GM21528 (cell line): Measurements from ENCODE around the gene CAMTA1.
A peak's percentile ranks its signal among the peaks of the same experiment; 100 is the strongest.

Experiments used
- ATAC-seq: cut with Tn5 transposase; IDR thresholded peaks from one replicate; pipeline ENCODE4 v1.9.1; 2021; ENCODE audit warnings: mild to moderate bottlenecking, moderate library complexity; ENCODE audit not compliant: unreplicated experiment, low FRiP score

CAMTA1 gene

GRCh38 chr1:6779089-6779805, 6.0 kb upstream of the CAMTA1 start:
- no peak for ATAC-seq

DNA sequence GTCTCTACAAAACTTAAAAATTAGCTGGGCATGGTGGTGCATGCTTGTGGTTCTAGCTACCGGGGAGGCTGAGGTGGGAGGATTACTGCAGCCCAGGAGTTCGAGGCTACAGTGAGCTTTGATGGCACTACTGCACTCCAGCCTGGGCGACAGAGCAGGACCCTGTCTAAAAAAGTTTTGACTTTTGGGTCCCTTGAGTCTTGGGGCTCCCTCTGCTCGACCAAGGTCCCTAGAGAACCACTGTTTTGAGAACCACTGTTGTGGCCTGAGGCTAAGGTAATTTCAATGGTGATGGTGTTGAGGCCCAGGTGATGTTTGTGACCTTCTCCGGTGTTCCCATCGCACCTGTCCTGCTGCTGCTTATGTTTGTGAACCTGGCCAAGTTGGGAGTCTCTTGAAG, 3.1 kb upstream of the CAMTA1 start:
- ATAC-seq: no peak

DNA sequence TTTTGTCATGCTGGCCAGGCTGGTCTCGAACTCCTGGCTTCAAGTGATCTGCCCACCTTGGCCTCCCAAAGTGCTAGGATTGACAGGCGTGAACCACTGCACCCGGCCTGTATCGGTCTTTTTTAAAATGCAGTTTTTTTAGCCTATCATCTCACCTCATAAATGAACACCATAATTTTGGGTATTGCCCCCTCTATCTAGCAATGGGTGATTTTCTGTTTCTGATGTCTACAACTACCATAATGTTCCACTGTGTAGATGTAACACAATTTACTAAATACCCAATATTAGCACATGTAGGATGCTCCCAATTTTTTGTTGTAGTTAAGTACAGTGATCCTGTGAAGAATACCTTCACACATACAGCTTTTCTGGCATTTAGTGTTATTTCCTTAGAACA, 2.0 kb upstream of the CAMTA1 start:
- no peak for ATAC-seq

DNA sequence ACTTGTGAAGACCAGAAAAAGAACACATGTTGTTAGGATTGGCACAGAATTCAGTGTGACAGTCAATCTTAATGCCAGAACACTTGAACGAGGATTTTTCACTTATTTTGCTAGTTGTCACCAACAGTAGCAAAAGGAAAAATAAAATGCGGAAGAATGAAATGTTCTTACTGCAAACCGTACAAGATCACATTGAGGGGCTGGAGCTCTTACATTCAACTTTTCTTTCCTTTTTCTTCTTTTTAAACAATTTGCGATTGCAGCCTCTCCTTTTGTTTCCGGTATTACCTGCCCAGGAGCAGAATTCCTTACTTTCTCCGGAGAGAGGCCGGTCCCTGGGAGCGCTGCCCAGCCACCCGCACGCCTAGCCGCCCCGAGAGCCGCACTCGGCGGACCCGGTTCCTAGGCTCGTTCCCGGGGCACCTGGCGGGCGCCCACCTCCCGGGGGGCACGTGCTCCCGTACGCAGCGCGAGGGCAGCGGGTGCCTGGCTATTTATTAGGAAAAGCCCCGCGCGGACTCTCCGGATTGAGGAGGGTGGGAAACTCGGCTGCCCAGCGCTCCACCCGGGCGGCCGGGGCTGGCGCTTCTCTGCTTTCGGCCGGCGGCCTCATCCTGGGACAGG, 1.2 kb upstream of the CAMTA1 start:
- no peak for ATAC-seq

- ATAC-seq: peak; percentile 76
These were observed 515 bp upstream of the CAMTA1 start for GRCh38 chr1:6784560-6785317.

GRCh38 chr1:6785728-6786505, 663 bp downstream of the CAMTA1 start:
- ATAC-seq: peak; percentile 8

DNA sequence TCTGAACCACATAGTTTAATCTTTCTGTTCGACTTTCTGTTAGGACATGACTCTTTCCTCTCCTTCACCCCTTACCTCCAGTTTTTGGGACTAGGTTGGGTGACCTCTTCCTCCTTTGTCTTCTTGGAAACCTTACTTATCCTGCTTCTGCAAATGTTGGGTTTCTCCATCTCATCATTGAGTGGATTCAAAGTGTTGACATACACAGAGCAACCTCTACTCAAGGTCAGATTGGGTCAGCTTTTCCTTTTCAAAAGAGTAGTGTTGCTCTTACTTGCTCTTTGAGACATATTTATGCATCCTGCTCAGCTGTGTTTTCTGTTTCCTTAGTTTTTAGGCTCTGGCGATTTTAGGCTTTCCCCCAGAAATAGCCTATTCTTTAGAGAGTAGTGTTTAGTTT, 3.7 kb downstream of the CAMTA1 start:
- no peak for ATAC-seq

GRCh38 chr1:6790146-6790545, 4.9 kb downstream of the CAMTA1 start:
- no peak for ATAC-seq

DNA sequence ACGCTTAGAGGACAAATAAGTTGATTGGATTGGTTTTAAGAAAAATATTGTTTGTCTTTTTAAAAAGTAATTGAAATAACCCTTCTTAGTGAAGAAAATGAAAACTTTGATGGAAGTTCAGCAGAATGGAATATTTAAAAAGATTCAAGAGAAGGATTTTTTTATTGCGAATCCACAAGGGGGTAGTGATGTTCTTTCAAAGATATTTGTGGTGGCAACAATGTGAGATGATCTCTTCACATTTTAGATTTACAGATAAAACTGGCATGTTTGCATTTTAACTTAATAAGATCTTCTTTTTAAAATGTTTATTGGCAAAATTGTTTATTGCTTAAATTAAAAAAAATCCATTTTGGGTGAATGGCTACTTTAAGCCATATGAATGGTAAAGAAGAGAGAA, 8.9 kb downstream of the CAMTA1 start:
- ATAC-seq: no peak

DNA sequence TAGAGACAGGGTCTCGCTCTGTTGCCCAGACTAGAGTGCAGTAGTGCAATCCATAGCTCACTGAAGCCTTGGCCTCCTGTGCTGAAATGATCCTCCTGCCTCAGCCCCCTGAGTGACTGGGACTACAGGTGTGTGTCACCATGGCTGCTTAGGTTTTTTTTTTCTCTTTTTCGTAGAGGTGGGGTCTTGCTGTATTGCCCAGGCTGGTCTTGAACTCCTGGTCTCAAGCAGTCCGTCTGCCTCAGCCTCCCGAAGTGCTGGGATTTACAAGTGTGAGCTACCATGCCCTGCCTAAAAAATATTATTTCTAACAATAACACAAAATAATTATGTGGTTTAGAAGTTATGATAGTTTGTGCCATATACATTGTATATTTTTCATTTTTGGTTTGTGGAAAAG, 9.9 kb downstream of the CAMTA1 start:
- no peak for ATAC-seq

GRCh38 chr1:6795661-6796060, 10.4 kb downstream of the CAMTA1 start:
- no peak for ATAC-seq

DNA sequence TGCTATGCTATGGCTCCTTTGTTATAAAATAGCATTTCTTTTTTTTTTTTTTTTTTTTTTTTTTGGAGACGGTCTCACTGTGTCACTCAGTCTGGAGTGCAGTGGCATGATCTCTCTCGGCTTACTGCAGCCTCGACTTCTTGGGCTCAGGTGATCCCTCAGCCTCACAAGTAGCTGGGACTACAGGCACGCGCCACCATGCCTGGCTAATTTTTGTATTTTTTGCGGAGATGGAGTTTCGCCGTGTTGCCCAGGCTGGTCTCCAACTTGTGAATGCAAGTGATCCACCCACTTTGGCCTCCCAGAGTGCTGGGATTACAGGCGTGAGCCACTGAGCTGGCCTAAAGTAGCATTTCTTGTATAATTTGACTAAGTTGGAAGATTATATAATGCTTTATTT, 10.8 kb downstream of the CAMTA1 start:
- no peak for ATAC-seq

DNA sequence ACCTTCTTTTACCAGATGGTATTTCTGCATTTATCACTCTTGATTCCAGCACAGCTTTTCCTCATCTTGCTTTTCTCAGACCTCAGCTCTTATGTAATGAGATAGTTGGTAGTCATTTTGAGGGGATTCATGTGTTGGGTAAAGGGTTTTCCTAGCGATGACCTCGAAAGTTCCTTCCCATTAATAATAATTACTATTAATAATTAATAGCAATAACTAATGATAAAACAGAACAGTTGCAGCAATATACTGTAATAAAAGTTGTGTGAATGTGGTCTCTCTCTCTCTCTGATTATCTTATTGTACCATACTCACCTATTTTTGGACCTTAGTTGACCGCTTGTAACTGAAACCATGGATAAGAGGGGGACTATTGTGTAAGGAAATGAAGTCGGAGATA, 14.2 kb downstream of the CAMTA1 start:
- no peak for ATAC-seq

- no peak for ATAC-seq
These were observed 15.5 kb downstream of the CAMTA1 start for GRCh38 chr1:6800745-6801144.

DNA sequence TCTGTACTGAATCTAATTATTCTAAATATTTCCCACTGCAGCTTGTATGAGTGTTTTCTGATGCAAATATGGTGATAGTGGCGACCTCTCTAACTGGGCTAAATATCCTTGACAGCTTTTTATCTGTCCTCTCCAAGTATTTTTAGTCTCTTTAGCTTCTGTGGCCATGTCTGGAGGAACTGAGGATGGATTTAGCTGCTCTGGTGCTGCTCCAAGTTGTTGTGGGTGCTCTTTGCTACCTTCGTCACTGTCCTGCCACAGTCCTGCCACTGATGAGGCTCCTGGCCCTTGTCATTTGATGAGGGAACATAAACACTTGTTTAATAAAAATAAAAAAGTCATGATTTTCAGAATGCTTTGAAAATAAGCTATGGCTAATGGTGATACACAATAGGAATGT, 15.9 kb downstream of the CAMTA1 start:
- no peak for ATAC-seq

- no peak for ATAC-seq
These were observed 16.7 kb downstream of the CAMTA1 start for GRCh38 chr1:6801966-6802365.

- no peak for ATAC-seq
These were observed 17.2 kb downstream of the CAMTA1 start for GRCh38 chr1:6802454-6802853.

- ATAC-seq: no peak
These were observed 17.6 kb downstream of the CAMTA1 start for GRCh38 chr1:6802893-6803292.

DNA sequence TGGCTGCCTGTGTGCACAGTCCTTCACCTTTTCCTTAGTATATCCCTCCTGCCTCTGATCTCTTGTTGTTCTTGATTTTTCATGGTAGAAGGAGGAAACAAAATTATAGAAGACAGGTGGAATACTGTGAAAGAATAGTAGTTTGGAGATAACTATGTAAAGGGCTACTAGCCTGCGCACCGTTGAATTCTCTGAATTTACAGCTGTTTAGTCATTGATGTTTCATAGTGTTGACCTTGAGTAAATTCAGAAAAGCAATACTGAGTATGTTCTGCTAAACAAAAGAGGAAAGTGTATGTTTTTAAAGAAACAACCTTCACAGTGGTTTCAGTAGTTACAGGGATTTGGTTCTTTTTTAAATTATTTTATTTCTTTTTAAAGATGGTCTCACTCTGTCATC, 18.1 kb downstream of the CAMTA1 start:
- ATAC-seq: no peak

- ATAC-seq: no peak
These were observed 19.8 kb downstream of the CAMTA1 start for GRCh38 chr1:6805004-6805416.

DNA sequence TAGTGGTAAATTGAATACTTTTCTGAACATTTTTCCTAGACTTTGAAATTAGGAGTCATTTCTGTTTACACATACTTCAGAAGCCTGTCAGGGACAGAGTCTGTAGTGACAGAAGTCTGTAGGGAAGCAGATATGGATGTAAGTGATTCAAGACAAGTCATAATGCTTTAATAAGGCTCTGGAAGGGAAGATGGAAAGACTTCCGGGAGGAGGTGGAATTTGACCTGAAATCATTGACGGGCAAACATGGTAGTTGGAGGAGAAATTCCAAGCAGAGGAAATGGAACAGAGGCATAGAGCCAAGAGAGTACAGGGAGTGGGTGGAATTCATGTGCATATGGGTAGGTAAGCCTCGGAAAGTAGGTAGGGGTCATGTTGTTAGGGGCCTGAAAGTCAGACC, 22.5 kb downstream of the CAMTA1 start:
- ATAC-seq: no peak
